ENCODE data around the gene MFF. TPM values are rescaled to one million over a fixed set of nuclear protein-coding genes. Genes with fewer than 3 reads are reported as not detected.

Gene MFF
- total RNA-seq, 6 donors from 2014 or later: 47.6 to 103 (median 74.5) TPM

GRCh38 chr2:227365833-227366232 lies 40.8 kb downstream of the MFF start:
- no peaks in the 10 kb centered on the region for H3K27me3 ChIP-seq
- H3K4me3 ChIP-seq: no peak overlapping the region
- no peaks in the 10 kb centered on the region for H3K9me3 ChIP-seq
- DNase-seq: no peak
- no peak overlapping the region for H3K27ac ChIP-seq
- H3K36me3 ChIP-seq: no peaks in the 10 kb centered on the region
- H3K4me1 ChIP-seq: peaks cover 0 to 4% (median 0%) of the 10 kb centered on the region in 4 donors
- ATAC-seq (ENCODE audit: low FRiP score in 2 of 2): no peak
- TF ChIP-seq, protein P1, sequence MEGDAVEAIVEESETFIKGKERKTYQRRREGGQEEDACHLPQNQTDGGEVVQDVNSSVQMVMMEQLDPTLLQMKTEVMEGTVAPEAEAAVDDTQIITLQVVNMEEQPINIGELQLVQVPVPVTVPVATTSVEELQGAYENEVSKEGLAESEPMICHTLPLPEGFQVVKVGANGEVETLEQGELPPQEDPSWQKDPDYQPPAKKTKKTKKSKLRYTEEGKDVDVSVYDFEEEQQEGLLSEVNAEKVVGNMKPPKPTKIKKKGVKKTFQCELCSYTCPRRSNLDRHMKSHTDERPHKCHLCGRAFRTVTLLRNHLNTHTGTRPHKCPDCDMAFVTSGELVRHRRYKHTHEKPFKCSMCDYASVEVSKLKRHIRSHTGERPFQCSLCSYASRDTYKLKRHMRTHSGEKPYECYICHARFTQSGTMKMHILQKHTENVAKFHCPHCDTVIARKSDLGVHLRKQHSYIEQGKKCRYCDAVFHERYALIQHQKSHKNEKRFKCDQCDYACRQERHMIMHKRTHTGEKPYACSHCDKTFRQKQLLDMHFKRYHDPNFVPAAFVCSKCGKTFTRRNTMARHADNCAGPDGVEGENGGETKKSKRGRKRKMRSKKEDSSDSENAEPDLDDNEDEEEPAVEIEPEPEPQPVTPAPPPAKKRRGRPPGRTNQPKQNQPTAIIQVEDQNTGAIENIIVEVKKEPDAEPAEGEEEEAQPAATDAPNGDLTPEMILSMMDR (IDR thresholded peaks at IDR 0.05): no peak
- no peak for TF ChIP-seq EP300 (IDR thresholded peaks at IDR 0.05)
- WGBS, 2 donors: 56 to 83% methylated on average over 3 of the region's 3 CpGs

DNA sequence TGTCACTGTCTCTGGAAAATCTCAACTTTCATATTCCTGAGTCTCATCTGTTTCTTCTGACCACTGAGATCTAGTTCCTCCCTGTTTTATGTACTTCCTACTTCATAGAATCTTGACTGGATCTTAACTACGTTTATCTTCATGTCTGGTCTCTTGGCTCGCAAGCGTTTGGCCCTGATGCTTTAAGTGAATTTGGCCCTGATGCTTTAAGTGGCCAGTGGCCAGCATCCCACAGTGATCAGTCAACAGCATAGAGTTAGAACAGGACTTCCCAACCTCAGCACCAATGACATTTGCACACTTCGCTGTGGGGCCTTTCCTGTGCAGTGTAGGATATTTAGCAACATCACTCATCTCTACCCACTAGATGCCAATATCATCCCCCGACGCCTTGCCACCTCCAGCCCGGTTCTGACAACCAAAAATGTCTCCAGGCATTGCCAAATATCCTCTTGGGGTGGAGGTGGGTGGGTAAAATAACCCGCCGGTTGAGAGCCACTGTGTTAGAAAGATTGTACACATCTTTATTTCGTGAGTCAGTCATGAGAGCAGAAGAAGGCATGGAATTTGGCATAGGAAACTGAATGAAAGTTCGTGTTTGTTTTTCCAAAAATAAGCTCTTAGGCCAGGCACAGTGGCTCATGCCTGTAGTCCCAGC lies 41.8 kb downstream of the MFF start:
- Histone ChIP-seq H3K9me3 (no peaks in the 10 kb centered on the region), H3K4me3 (no peak overlapping the region), H3K4me1 (peaks cover 0 to 4% (median 0%) of the 10 kb centered on the region in 4 donors), H3K27ac (peak overlapping the region in 1 of 4 donors; percentile 52), H3K27me3 (no peaks in the 10 kb centered on the region), H3K36me3 (no peaks in the 10 kb centered on the region)
- TF ChIP-seq, protein P1 (IDR thresholded peaks at IDR 0.05): no peak
- TF ChIP-seq POLR2AphosphoS5 (IDR thresholded peaks at IDR 0.05): no peak
- TF ChIP-seq EP300 (IDR thresholded peaks at IDR 0.05): no peak
- no peak for TF ChIP-seq POLR2A (IDR thresholded peaks at IDR 0.05)
- DNase-seq (no peak), ATAC-seq (ENCODE audit: low FRiP score in 2 of 2) (peak; percentile 26 to 40)
- WGBS, 2 donors: 52 to 64% methylated on average over 11 of the region's 11 CpGs

DNA sequence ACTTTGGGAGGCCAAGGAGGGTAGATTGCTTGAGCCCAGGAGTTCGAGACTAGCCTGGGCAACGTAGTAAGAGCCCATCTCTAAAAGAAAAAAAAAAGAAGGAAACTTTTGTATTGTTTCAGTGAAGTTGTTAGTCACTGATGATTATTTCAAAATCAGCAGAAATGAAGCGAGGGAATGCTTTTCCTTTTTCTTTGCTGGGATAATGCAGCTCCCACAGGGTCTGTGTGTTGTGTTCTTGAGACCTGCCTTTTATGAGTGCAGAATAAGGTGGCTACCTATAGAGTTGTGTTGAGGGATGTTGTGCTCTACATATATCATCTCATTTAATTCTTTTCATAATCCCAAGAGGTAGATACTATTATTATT lies 42.4 kb downstream of the MFF start:
- peaks cover 0 to 4% (median 0%) of the 10 kb centered on the region in 4 donors for H3K4me1 ChIP-seq
- TF ChIP-seq POLR2AphosphoS5 (IDR thresholded peaks at IDR 0.05): no peak
- TF ChIP-seq, protein P1 (IDR thresholded peaks at IDR 0.05): no peak
- no peak for TF ChIP-seq POLR2A (IDR thresholded peaks at IDR 0.05)
- no peak for TF ChIP-seq EP300 (IDR thresholded peaks at IDR 0.05)
- no peaks in the 10 kb centered on the region for H3K9me3 ChIP-seq
- no peaks in the 10 kb centered on the region for H3K27me3 ChIP-seq
- no peaks in the 10 kb centered on the region for H3K36me3 ChIP-seq
- DNase-seq: no peak
- H3K27ac ChIP-seq: peak overlapping the region in 2 of 4 donors; percentile 48 to 52
- no peak overlapping the region for H3K4me3 ChIP-seq
- WGBS, 2 donors: 74 to 82% methylated on average over 3 of the region's 3 CpGs
- no peak for ATAC-seq (ENCODE audit: low FRiP score in 2 of 2)

DNA sequence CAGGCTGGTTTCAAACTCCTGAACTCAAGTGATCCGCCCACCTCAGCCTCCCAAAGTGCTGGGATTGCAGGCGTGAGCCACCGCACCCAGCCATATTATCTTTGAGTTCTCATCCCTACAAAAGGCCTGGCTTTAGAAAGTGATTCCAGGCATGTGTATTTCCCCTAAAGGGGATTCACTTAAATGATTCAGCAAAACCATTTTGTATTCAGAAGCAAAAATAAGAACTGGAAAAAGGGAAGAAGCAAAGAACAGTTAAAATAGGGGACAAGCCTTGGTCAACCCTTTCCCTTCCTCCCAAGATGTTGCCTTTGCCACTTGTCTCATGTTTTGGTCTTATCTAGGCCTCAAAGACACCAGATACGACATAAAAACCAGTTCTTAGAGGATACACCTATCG lies 43.5 kb downstream of the MFF start:
- H3K36me3 ChIP-seq: no peaks in the 10 kb centered on the region
- H3K9me3 ChIP-seq: no peaks in the 10 kb centered on the region
- DNase-seq: no peak
- WGBS, 2 donors: 82 to 86% methylated on average over 5 of the region's 5 CpGs
- peak overlapping the region in 1 of 4 donors; percentile 31 for H3K27ac ChIP-seq
- H3K4me3 ChIP-seq: no peak overlapping the region
- no peaks in the 10 kb centered on the region for H3K27me3 ChIP-seq
- TF ChIP-seq POLR2AphosphoS5 (IDR thresholded peaks at IDR 0.05) (no peak), EP300 (IDR thresholded peaks at IDR 0.05) (no peak)
- peaks cover 0 to 4% (median 0%) of the 10 kb centered on the region in 4 donors for H3K4me1 ChIP-seq
- no peak for ATAC-seq (ENCODE audit: low FRiP score in 2 of 2)

- Histone ChIP-seq H3K27ac (peak overlapping the region; percentile 65 to 82 (median 70)), H3K4me3 (no peak overlapping the region), H3K4me1 (peaks cover 0 to 4% (median 0%) of the 10 kb centered on the region in 4 donors), H3K9me3 (no peaks in the 10 kb centered on the region), H3K36me3 (no peaks in the 10 kb centered on the region), H3K27me3 (no peaks in the 10 kb centered on the region)
- ATAC-seq (ENCODE audit: low FRiP score in 2 of 2) (peak in 1 of 2 donors; percentile 20), DNase-seq (no peak)
- TF ChIP-seq, protein P1 (IDR thresholded peaks at IDR 0.05): no peak
- TF ChIP-seq EP300 (IDR thresholded peaks at IDR 0.05): no peak
- TF ChIP-seq POLR2A (IDR thresholded peaks at IDR 0.05): no peak
- no peak for TF ChIP-seq POLR2AphosphoS5 (IDR thresholded peaks at IDR 0.05)
- WGBS, 2 donors: 68 to 75% methylated on average over 8 of the region's 8 CpGs
These were observed 45.0 kb downstream of the MFF start for GRCh38 chr2:227370092-227370491.

Measured in upper lobe of left lung (tissue), 6 donors.